Neural progenitor cell (in vitro differentiated cells): ENCODE measurements around the gene TSHB. TPM values are rescaled to one million over a fixed set of nuclear protein-coding genes. Genes with fewer than 3 reads are reported as not detected.
A peak's percentile ranks its signal among the peaks of the same experiment; 100 is the strongest.

ENCODE experiments used
- DNase-seq: peaks from one replicate; pipeline ENCODE4 v3.0.0-alpha.2; 2016; ENCODE audit warnings: low spot score
- H2AFZ ChIP-seq: fragments of 200-600 bp; sonication (generic); replicated peaks from 2 replicates; pipeline ENCODE4 v1.6.1; 2016; ENCODE audit warnings: antibody characterized with exemption
- H3F3A ChIP-seq: fragments of 200-600 bp; sonication (generic); 2 replicates; pipeline ENCODE4 v1.6.1; 2016; ENCODE audit warnings: antibody characterized with exemption, low read depth
- H3K27ac ChIP-seq: fragments of 200-600 bp; sonication (generic); 2 replicates; pipeline ENCODE4 v1.5.1; 2016; ENCODE audit warnings: mild to moderate bottlenecking
- H3K27me3 ChIP-seq: fragments of 200-600 bp; sonication (generic); 2 replicates; pipeline ENCODE4 v1.6.1; 2016; ENCODE audit warnings: mild to moderate bottlenecking, moderate library complexity
- H3K36me3 ChIP-seq: fragments of 200-600 bp; sonication (generic); 2 replicates; pipeline ENCODE4 v1.5.1; 2016
- H3K4me1 ChIP-seq: fragments of 200-600 bp; sonication (generic); 2 replicates; pipeline ENCODE4 v1.6.1; 2016; ENCODE audit warnings: mixed run types
- H3K4me2 ChIP-seq: fragments of 200-600 bp; sonication (generic); 2 replicates; pipeline ENCODE4 v1.6.1; 2016
- H3K4me3 ChIP-seq: fragments of 200-600 bp; sonication (generic); 2 replicates; pipeline ENCODE4 v1.5.1; 2016
- H3K79me2 ChIP-seq: fragments of 200-600 bp; sonication (generic); 2 replicates; pipeline ENCODE4 v1.6.1; 2016; ENCODE audit warnings: low read depth
- H3K9ac ChIP-seq: fragments of 200-600 bp; sonication (generic); 2 replicates; pipeline ENCODE4 v1.6.1; 2016
- H3K9me3 ChIP-seq: fragments of 200-600 bp; sonication (generic); 2 replicates; pipeline ENCODE4 v1.5.1; 2016; ENCODE audit warnings: low read depth
- H4K20me1 ChIP-seq: fragments of 200-600 bp; sonication (generic); 2 replicates; pipeline ENCODE4 v1.6.1; 2016; ENCODE audit warnings: low read depth
- H3K27ac Mint-ChIP-seq: 3 replicates; pipeline ENCODE4 v1.8.0; 2021; ENCODE audit warnings: mixed read lengths
- H3K27me3 Mint-ChIP-seq: 2 replicates; pipeline ENCODE4 v1.8.0; 2022; ENCODE audit warnings: low read depth, mild to moderate bottlenecking, inconsistent platforms, moderate library complexity, mixed read lengths; ENCODE audit not compliant: insufficient read depth
- H3K36me3 Mint-ChIP-seq: 3 replicates; pipeline ENCODE4 v1.8.0; 2021; ENCODE audit warnings: mixed read lengths
- H3K4me1 Mint-ChIP-seq: 3 replicates; pipeline ENCODE4 v1.8.0; 2021; ENCODE audit warnings: mixed read lengths
- H3K4me3 Mint-ChIP-seq: 3 replicates; pipeline ENCODE4 v1.8.0; 2021; ENCODE audit warnings: mild to moderate bottlenecking, moderate library complexity, mixed read lengths
- H3K9me3 Mint-ChIP-seq: 3 replicates; pipeline ENCODE4 v1.8.0; 2020; ENCODE audit warnings: mixed read lengths
- EZH2 ChIP-seq: fragments of 200-600 bp; sonication (generic); IDR thresholded peaks from 2 replicates; pipeline ENCODE4 v1.6.1; 2017; ENCODE audit warnings: antibody characterized with exemption, mild to moderate bottlenecking, moderate library complexity
- EZH2phosphoT487 ChIP-seq: fragments of 200-600 bp; sonication (generic); IDR thresholded peaks from 2 replicates; pipeline ENCODE4 v1.6.1; 2017; ENCODE audit warnings: antibody characterized with exemption
- total RNA-seq: library from RNA; depleted of rRNA; stranded (reverse); fragments of >200 nt; gene quantifications from 2 replicates; pipeline ENCODE4 v1.2.3, GENCODE V29; 2015; ENCODE audit warnings: low replicate concordance
- TF ChIP-seq, protein P1 (sequence below): fragments of 200-600 bp; sonication (generic); IDR thresholded peaks from 2 replicates; pipeline ENCODE4 v1.5.1; 2017; ENCODE audit warnings: antibody characterized with exemption, mild to moderate bottlenecking

Gene TSHB
- total RNA-seq, 1 donor from 2014 or later = not detected

DNA sequence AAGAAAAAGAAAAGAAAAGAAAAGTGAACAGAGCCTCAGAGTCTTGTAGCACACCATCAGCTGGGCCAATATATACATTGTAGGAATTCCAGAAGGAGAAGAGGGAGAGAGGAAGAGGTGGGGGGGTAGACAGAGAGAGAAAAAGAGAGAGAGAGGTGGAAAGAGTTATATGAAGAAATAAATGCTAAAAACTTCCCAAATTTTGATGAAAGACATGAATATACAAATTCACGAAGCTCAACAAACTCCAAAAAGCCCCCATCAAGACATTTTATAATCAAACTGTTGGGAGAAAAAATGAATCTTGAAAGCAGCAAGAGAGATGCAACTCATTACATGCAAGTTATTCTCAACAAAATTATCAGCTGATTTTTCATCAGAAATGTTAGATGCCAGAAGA lies 41.5 kb upstream of the TSHB start:
- Histone ChIP-seq H3K4me2 (no peak overlapping the region), H3F3A (no peaks in the 10 kb centered on the region), H3K4me1 (no peaks in the 10 kb centered on the region), H3K27ac (no peak overlapping the region), H3K9ac (no peak overlapping the region), H2AFZ (no peak overlapping the region), H3K79me2 (no peaks in the 10 kb centered on the region), H3K27me3 (no peaks in the 10 kb centered on the region), H3K36me3 (no peaks in the 10 kb centered on the region), H3K4me3 (no peak overlapping the region), H4K20me1 (no peaks in the 10 kb centered on the region), H3K9me3 (no peaks in the 10 kb centered on the region)
- no peaks in the 10 kb centered on the region for H3K4me1 Mint-ChIP-seq
- no peaks in the 10 kb centered on the region for H3K27me3 Mint-ChIP-seq
- peaks cover 12% of the 10 kb centered on the region for H3K9me3 Mint-ChIP-seq
- TF ChIP-seq, protein P1, sequence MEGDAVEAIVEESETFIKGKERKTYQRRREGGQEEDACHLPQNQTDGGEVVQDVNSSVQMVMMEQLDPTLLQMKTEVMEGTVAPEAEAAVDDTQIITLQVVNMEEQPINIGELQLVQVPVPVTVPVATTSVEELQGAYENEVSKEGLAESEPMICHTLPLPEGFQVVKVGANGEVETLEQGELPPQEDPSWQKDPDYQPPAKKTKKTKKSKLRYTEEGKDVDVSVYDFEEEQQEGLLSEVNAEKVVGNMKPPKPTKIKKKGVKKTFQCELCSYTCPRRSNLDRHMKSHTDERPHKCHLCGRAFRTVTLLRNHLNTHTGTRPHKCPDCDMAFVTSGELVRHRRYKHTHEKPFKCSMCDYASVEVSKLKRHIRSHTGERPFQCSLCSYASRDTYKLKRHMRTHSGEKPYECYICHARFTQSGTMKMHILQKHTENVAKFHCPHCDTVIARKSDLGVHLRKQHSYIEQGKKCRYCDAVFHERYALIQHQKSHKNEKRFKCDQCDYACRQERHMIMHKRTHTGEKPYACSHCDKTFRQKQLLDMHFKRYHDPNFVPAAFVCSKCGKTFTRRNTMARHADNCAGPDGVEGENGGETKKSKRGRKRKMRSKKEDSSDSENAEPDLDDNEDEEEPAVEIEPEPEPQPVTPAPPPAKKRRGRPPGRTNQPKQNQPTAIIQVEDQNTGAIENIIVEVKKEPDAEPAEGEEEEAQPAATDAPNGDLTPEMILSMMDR = no peak
- TF ChIP-seq EZH2 (no peak), EZH2phosphoT487 (no peak)
- DNase-seq = no peak
- H3K36me3 Mint-ChIP-seq = no peaks in the 10 kb centered on the region
- no peak overlapping the region for H3K27ac Mint-ChIP-seq
- H3K4me3 Mint-ChIP-seq = no peak overlapping the region

DNA sequence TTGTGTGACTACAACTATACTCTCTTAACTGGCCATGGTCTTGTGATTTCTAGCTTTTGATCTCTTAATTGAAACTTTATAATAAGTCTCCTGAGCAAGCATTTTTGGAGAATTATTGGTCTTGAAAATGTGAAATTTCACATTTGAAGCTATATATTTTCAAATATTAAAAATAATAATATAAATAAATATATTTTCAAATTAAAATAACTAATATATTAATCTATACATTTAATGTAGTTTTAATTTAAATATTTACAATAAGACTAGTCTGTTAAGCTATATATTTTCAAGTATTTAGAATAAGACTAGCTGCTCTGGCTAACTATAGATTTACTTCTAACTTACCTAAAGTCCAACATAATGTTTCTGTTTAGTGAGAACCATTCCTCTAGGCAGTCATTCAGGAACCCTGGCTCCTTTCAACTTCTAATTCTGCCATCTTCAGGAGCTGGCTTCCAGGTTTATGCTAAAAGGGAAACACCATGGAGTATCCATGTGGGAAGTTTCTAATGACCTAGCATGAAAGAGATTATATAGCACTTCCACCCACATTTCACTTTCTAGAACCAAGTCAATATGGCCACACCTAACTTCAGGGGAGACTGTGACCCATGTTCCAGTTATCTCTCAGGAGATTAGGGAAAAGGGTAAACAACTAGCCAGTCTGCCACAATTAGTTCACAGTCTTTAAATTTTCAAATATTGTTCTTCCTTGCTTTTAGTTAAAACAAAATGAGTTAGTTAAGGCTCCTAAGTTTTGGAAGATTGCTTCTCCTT lies 31.9 kb upstream of the TSHB start:
- peaks cover 16% of the 10 kb centered on the region for H3K27me3 ChIP-seq
- H3K4me1 Mint-ChIP-seq = no peaks in the 10 kb centered on the region

DNA sequence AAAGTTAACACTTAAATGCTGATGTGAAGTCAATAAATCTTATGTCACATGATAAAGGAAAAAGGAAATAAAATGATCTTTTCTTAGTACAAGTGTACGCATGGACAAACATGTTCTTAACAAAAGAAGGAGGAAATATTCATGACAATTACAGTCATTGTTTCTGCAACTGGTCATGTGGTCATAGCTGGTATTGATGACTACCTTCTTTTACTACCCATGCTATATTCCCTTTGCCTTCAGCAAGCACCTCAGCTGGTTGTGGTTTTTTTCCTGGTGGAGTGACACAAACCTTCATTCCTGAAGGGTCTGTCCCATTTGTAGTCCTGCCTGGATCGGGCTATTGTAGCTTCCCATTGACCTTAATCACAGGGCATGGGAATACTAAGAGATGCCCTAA lies 23.4 kb upstream of the TSHB start:
- H3K9me3 Mint-ChIP-seq = no peaks in the 10 kb centered on the region
- no peaks in the 10 kb centered on the region for H3K79me2 ChIP-seq
- no peaks in the 10 kb centered on the region for H3K27me3 ChIP-seq
- no peaks in the 10 kb centered on the region for H3K36me3 Mint-ChIP-seq
- TF ChIP-seq, protein P1 = no peak
- TF ChIP-seq EZH2phosphoT487 = no peak
- no peak for TF ChIP-seq EZH2
- peaks cover 3% of the 10 kb centered on the region for H3K27me3 Mint-ChIP-seq
- H3K4me3 ChIP-seq = no peak overlapping the region
- DNase-seq = no peak
- no peak overlapping the region for H3K27ac Mint-ChIP-seq
- no peaks in the 10 kb centered on the region for H3K4me1 ChIP-seq
- H3K27ac ChIP-seq = no peak overlapping the region
- H3K9me3 ChIP-seq = no peaks in the 10 kb centered on the region
- H3K4me1 Mint-ChIP-seq = no peaks in the 10 kb centered on the region
- H4K20me1 ChIP-seq = no peaks in the 10 kb centered on the region
- no peak overlapping the region for H3K9ac ChIP-seq
- H3F3A ChIP-seq = no peaks in the 10 kb centered on the region
- no peaks in the 10 kb centered on the region for H3K36me3 ChIP-seq
- H3K4me2 ChIP-seq = no peak overlapping the region
- no peak overlapping the region for H3K4me3 Mint-ChIP-seq
- no peak overlapping the region for H2AFZ ChIP-seq

More for the DNA sequence above, 31.9 kb upstream of the TSHB start:
- H3K36me3 ChIP-seq = no peaks in the 10 kb centered on the region
- no peak overlapping the region for H3K4me3 Mint-ChIP-seq
- no peak overlapping the region for H3K9ac ChIP-seq
- H2AFZ ChIP-seq = peak overlapping the region; percentile 36
- no peak overlapping the region for H3K27ac ChIP-seq
- no peaks in the 10 kb centered on the region for H3K4me1 ChIP-seq
- no peaks in the 10 kb centered on the region for H3K79me2 ChIP-seq
- H3K27ac Mint-ChIP-seq = no peak overlapping the region
- no peaks in the 10 kb centered on the region for H4K20me1 ChIP-seq
- TF ChIP-seq, protein P1 = no peak
- TF ChIP-seq EZH2phosphoT487 (no peak), EZH2 (no peak)
- H3K9me3 ChIP-seq = no peaks in the 10 kb centered on the region
- H3K27me3 Mint-ChIP-seq = no peaks in the 10 kb centered on the region
- H3F3A ChIP-seq = no peaks in the 10 kb centered on the region
- H3K4me2 ChIP-seq = no peak overlapping the region
- H3K9me3 Mint-ChIP-seq = no peaks in the 10 kb centered on the region
- no peaks in the 10 kb centered on the region for H3K36me3 Mint-ChIP-seq
- DNase-seq = no peak
- H3K4me3 ChIP-seq = no peak overlapping the region
